H1 (cell line): ENCODE measurements around the gene NLRC5.

Experiments used
- CEBPB ChIP-seq: IDR thresholded peaks from 2 replicates; pipeline ENCODE4 v1.6.1; 2012; ENCODE audit warnings: low read depth, low read length
- CHD1 ChIP-seq: IDR thresholded peaks from 2 replicates; pipeline ENCODE4 v1.6.1; 2012; ENCODE audit warnings: low read depth, low read length, improper control_type of control experiment
- CHD2 ChIP-seq: IDR thresholded peaks from 2 replicates; pipeline ENCODE4 v1.6.1; 2012; ENCODE audit warnings: low read length, improper control_type of control experiment
- EZH2 ChIP-seq: fragments of 200-600 bp; sonication (generic); IDR thresholded peaks from 2 replicates; pipeline ENCODE4 v1.7.1; 2012; ENCODE audit warnings: low read depth, mild to moderate bottlenecking, moderate library complexity, low read length, inconsistent platforms; ENCODE audit not compliant: severe bottlenecking
- JUND ChIP-seq: IDR thresholded peaks from 2 replicates; pipeline ENCODE4 v1.6.1; 2011; ENCODE audit warnings: mild to moderate bottlenecking, improper control_type of control experiment, low read length
- KDM4A ChIP-seq: IDR thresholded peaks from one replicate; pipeline ENCODE4 v1.7.1; 2012; ENCODE audit warnings: low read depth, mild to moderate bottlenecking, moderate library complexity, low read length, inconsistent platforms; ENCODE audit not compliant: severe bottlenecking
- MAFK ChIP-seq: IDR thresholded peaks from 2 replicates; pipeline ENCODE4 v1.6.1; 2012; ENCODE audit warnings: low read depth, mild to moderate bottlenecking, improper control_type of control experiment, low read length
- SP1 ChIP-seq: IDR thresholded peaks from 2 replicates; pipeline ENCODE4 v1.6.1; 2011; ENCODE audit warnings: low read depth, low read length
- TF ChIP-seq, protein P1 (sequence below), 3 experiments: IDR thresholded peaks; 1 replicate in 2 of 3; 2 replicates in 1 of 3; pipeline versions ENCODE4 v1.5.1 to v1.6.1; 2011; ENCODE audit warnings: low read length in 3 of 3, mild to moderate bottlenecking in 3 of 3, inconsistent platforms in 2 of 3, low read depth in 1 of 3, moderate library complexity in 1 of 3; ENCODE audit not compliant: insufficient read depth in 1 of 3; ENCODE audit errors: control extremely low read depth in 1 of 3
- TF ChIP-seq, protein P2 (sequence below): IDR thresholded peaks from 2 replicates; pipeline ENCODE4 v1.6.1; 2011; ENCODE audit warnings: low read length, improper control_type of control experiment
- TF ChIP-seq, protein P3 (sequence below): IDR thresholded peaks from 2 replicates; pipeline ENCODE4 v1.6.1; 2012; ENCODE audit warnings: inconsistent platforms

DNA sequence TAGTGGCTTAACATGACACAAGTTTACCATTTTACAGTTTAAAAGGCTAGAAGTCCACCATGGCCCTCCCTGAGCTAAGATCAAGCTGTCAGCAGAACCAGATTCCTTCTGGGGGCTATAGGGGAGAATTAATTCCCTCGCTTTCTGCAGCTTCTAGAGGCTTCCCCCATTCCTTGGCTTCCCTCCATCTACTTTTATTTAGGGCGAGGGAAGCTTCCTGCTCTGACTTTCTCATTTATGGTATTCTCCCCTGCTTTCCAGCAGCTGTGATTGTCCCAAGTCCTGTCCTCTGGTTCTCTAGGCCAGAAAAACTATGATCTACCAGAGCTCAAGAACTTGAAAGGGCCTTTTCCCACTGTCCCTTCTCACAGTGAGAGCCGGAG, 23.3 kb upstream of the NLRC5 start:
- TF ChIP-seq, protein P1, sequence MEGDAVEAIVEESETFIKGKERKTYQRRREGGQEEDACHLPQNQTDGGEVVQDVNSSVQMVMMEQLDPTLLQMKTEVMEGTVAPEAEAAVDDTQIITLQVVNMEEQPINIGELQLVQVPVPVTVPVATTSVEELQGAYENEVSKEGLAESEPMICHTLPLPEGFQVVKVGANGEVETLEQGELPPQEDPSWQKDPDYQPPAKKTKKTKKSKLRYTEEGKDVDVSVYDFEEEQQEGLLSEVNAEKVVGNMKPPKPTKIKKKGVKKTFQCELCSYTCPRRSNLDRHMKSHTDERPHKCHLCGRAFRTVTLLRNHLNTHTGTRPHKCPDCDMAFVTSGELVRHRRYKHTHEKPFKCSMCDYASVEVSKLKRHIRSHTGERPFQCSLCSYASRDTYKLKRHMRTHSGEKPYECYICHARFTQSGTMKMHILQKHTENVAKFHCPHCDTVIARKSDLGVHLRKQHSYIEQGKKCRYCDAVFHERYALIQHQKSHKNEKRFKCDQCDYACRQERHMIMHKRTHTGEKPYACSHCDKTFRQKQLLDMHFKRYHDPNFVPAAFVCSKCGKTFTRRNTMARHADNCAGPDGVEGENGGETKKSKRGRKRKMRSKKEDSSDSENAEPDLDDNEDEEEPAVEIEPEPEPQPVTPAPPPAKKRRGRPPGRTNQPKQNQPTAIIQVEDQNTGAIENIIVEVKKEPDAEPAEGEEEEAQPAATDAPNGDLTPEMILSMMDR (IDR thresholded peaks at IDR 0.05; ENCODE audit: control extremely low read depth in 1 of 3, insufficient read depth in 1 of 3, low read depth in 1 of 3, low read length in 3 of 3), result no peak
- TF ChIP-seq JUND (no peak), CHD2 (no peak), CHD1 (no peak), KDM4A (no peak), CEBPB (no peak), MAFK (no peak), EZH2 (no peak), SP1 (no peak)
- TF ChIP-seq, protein P2, sequence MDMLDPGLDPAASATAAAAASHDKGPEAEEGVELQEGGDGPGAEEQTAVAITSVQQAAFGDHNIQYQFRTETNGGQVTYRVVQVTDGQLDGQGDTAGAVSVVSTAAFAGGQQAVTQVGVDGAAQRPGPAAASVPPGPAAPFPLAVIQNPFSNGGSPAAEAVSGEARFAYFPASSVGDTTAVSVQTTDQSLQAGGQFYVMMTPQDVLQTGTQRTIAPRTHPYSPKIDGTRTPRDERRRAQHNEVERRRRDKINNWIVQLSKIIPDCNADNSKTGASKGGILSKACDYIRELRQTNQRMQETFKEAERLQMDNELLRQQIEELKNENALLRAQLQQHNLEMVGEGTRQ, result no peak
- TF ChIP-seq, protein P3, sequence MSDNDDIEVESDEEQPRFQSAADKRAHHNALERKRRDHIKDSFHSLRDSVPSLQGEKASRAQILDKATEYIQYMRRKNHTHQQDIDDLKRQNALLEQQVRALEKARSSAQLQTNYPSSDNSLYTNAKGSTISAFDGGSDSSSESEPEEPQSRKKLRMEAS, result no peak
